ENCODE results near the gene AVEN. TPM values are rescaled to one million over a fixed set of nuclear protein-coding genes. Genes with fewer than 3 reads are reported as not detected.

AVEN gene
- total and polyA plus RNA-seq, 10 donors, result 5.0 to 14.1 (median 8.8) TPM

GRCh38 chr15:33848011-33848410, 191.0 kb downstream of the AVEN start:
- no peaks in the 10 kb centered on the region for H3K9me3 ChIP-seq
- H3K27me3 ChIP-seq (replicated peaks in 1 of 7), result no peaks in the 10 kb centered on the region
- no peak for DNase-seq
- H3K4me1 ChIP-seq, result no peaks in the 10 kb centered on the region
- TF ChIP-seq CTCF (IDR thresholded peaks at IDR 0.05 in 8 of 11, conservative IDR thresholded peaks at IDR 0.05 in 3 of 11) (no peak), POLR2A (IDR thresholded peaks at IDR 0.05) (no peak), POLR2AphosphoS5 (IDR thresholded peaks at IDR 0.05) (no peak)
- WGBS, 5 donors, result 86 to 93% (median 90%) methylated on average over 3 of the region's 3 CpGs
- H3K27ac ChIP-seq, result no peak overlapping the region
- intact Hi-C loops (cut with DNase I; ENCODE audit: low total_unique reads), result no loop called here
- no peaks in the 10 kb centered on the region for H3K36me3 ChIP-seq
- H3K4me3 ChIP-seq, result no peak overlapping the region

GRCh38 chr15:33846862-33847261, 192.1 kb downstream of the AVEN start:
- Histone ChIP-seq H3K4me1 (no peaks in the 10 kb centered on the region), H3K36me3 (no peaks in the 10 kb centered on the region), H3K27ac (no peak overlapping the region), H3K9me3 (no peaks in the 10 kb centered on the region), H3K27me3 (replicated peaks in 1 of 7) (peaks cover 0 to 2% (median 0%) of the 10 kb centered on the region in 7 donors), H3K4me3 (no peak overlapping the region)
- DNase-seq, result no peak
- TF ChIP-seq CTCF (IDR thresholded peaks at IDR 0.05 in 8 of 11, conservative IDR thresholded peaks at IDR 0.05 in 3 of 11) (no peak), POLR2A (IDR thresholded peaks at IDR 0.05) (no peak), POLR2AphosphoS5 (IDR thresholded peaks at IDR 0.05) (no peak)
- intact Hi-C loops (cut with DNase I; ENCODE audit: low total_unique reads), result no loop called here
- 84 to 94% (median 91%) methylated on average over 6 of the region's 6 CpGs for WGBS, 5 donors

- TF ChIP-seq CTCF (IDR thresholded peaks at IDR 0.05 in 8 of 11, conservative IDR thresholded peaks at IDR 0.05 in 3 of 11), result no peak
- TF ChIP-seq POLR2AphosphoS5 (IDR thresholded peaks at IDR 0.05), result no peak
- no peak for TF ChIP-seq POLR2A (IDR thresholded peaks at IDR 0.05)
- Histone ChIP-seq H3K9me3 (no peaks in the 10 kb centered on the region), H3K27ac (no peak overlapping the region), H3K36me3 (no peaks in the 10 kb centered on the region), H3K4me1 (no peaks in the 10 kb centered on the region), H3K27me3 (replicated peaks in 1 of 7) (peaks cover 0 to 6% (median 0%) of the 10 kb centered on the region in 7 donors), H3K4me3 (no peak overlapping the region)
- 88 to 100% (median 95%) methylated on average over 2 of the region's 2 CpGs for WGBS, 5 donors
- DNase-seq, result no peak
- intact Hi-C loops (cut with DNase I; ENCODE audit: low total_unique reads), result no loop called here
Observed at GRCh38 chr15:33846142-33846541, 192.9 kb downstream of the AVEN start.

- H3K27me3 ChIP-seq (replicated peaks in 1 of 7), result peaks cover 0 to 6% (median 0%) of the 10 kb centered on the region in 7 donors
- WGBS, 5 donors, result 88 to 94% (median 91%) methylated on average over 4 of the region's 4 CpGs
- intact Hi-C loops (cut with DNase I; ENCODE audit: low total_unique reads), result no loop called here
Observed at GRCh38 chr15:33844597-33844996, 194.4 kb downstream of the AVEN start.

More at GRCh38 chr15:33844597-33844996, 194.4 kb downstream of the AVEN start:
- no peak overlapping the region for H3K27ac ChIP-seq
- H3K36me3 ChIP-seq, result no peaks in the 10 kb centered on the region
- H3K4me3 ChIP-seq, result no peak overlapping the region
- no peak for TF ChIP-seq POLR2A (IDR thresholded peaks at IDR 0.05)
- no peak for TF ChIP-seq CTCF (IDR thresholded peaks at IDR 0.05 in 8 of 11, conservative IDR thresholded peaks at IDR 0.05 in 3 of 11)
- TF ChIP-seq POLR2AphosphoS5 (IDR thresholded peaks at IDR 0.05), result no peak
- H3K4me1 ChIP-seq, result no peaks in the 10 kb centered on the region
- no peak for DNase-seq
- H3K9me3 ChIP-seq, result no peaks in the 10 kb centered on the region

All from spleen (tissue), 11 donors.